ENCODE data around the gene SBNO1. TPM values are rescaled to one million over a fixed set of nuclear protein-coding genes. Genes with fewer than 3 reads are reported as not detected.

The SBNO1 gene
- total RNA-seq, 2 experiments from 2014 or later, result 55.9 to 58.6 TPM

DNA sequence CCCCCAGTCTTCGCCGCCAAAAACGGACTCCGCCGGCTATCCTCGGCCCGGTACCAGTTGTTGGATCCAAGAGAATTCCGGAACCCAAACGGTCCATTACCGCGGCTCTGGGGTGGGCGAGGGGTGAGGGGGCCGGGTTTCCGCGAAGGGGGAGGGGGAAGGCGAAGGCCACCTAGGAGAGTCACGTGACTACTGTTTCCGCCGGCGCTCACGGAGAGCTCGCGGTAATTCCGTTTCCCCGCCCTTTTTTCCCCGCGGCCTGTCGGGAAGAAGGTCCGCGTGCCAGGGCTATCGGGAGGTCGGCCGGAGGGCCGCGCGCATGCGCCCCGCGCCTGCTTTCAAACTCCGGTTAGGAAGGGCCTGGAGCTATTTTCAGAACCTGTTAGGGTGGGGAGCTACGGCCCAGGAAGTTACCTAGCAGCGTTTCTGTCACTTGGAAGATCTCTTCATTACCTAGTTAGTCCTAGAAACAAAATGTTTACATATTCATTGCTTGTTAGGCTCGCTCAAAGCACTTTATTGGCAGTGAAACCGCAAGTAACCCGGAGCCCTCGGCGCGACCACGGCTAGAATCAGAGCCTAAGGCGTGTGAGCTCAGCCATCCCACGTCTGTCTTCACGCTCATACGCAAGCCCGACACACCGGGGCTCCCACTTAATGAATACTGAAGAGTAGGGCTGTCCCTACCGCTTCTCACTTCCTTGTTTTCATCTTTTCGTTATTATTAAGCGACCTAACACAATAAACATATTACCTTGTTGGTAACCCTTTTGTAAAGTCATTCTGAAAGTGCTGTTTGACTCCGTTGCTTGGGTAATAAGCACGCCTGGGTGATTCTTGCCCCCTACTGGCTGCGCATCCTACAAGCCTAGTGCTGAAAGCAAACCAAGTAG lies 624 bp upstream of the SBNO1 start:
- CTCF ChIA-PET, result interaction anchor here (0.5 to 2.7 kb wide), 12 partner anchors 9 to 237 kb away, joined by 3 to 22 read pairs (median 4); partner anchors contain the start of genes KMT5A, MPHOSPH9 and MTRFR

DNA sequence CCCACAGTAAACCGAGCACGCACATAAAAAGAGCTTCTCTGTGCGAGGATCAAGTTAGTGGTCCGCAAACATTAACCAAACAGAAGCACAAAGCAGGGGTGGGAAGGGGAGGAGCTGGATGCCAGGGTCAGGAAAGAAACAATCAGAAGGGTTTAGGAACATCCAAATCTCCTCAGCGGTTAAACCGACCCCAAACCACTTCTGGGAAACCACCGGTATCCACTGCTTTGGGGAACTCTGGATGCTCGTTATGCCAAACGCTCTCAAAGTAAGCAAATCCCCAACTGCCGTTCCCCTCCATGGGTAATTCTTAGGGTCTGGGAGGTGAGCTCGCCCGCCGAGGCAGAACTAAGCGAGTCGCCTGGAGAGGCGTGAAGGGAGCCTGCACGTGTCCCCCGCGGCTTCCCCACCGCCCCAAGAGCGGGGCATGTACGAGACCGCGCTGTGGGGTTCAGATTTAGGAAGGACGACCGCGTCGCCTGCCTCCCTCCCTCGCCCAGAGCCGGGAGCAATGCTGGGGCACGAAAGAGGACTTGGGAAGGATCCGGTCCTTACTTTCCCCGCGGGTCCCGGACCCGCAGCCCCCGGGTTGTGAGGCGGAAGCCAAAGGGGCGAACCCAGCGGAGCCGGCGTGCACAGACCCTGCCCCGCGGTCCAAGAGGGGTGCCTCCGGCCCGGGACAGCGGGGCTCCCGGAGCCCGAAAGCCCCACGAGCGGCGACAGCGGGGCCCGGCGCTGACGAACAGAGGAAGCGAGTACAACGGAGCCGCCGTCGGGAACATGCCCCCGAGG lies 711 bp downstream of the SBNO1 start:
- POLR2A ChIA-PET, result interaction anchor here (0.6 to 2.6 kb wide), 4 partner anchors 20 to 207 kb away, joined by 3 to 16 read pairs (median 6); partner anchors contain the start of genes KMT5A and RILPL2

More for the DNA sequence above, 624 bp upstream of the SBNO1 start:
- POLR2A ChIA-PET, result interaction anchor here (0.6 to 2.6 kb wide), 12 partner anchors 18 to 530 kb away, joined by 3 to 16 read pairs (median 4); partner anchors contain the start of genes ATP6V0A2, KMT5A, MPHOSPH9 and MTRFR

DNA sequence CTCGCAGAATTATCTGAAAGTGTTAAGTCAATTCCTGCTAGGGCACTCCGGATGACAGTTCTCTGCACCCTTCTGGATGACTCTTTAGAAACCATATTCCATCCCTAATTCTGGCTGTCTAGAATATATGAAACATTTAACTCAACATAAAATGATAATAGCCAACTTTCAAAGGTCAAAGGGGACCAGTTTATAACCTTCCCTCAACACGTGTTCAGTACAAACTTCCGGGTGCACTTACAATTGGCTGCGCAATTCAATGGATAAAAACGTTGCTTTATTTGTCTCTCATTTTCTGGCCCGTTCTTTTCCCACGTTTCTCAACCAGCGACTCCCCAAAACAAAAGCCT lies 1.3 kb downstream of the SBNO1 start:
- ChIA-PET CTCF (interaction anchor here (1.1 to 1.3 kb wide), 2 partner anchors 14 to 25 kb away, joined by 3 to 4 read pairs; no protein-coding TSS in a partner anchor), POLR2A (interaction anchor here (1.0 kb wide), 1 partner anchor 73 kb away, joined by 3 read pairs; the partner anchor contains the start of gene RILPL2)

More for the DNA sequence above, 711 bp downstream of the SBNO1 start:
- CTCF ChIA-PET, result interaction anchor here (1.1 to 2.7 kb wide), 3 partner anchors 15 to 24 kb away, joined by 3 to 22 read pairs (median 4); partner anchors contain the start of gene KMT5A

DNA sequence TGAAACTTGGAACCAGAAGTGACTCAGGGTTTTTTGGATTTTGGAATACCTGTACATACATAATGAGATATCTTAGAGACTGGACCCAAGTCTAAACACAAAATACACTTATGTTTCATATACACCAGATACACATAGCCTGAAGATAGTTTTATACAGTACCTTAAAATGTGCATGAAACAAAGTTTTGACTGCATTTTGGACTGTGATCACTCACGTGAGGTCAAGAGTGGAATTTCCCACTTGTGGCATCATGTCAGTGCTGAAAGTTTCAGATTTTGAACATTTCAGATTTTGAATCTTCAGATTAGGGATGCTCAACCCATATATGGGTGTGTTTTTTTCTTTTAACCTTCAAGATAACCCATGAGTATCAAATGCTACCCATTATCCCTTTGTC lies 6.6 kb downstream of the SBNO1 start:
- ChIA-PET CTCF (no interaction called here), POLR2A (no interaction called here)

DNA sequence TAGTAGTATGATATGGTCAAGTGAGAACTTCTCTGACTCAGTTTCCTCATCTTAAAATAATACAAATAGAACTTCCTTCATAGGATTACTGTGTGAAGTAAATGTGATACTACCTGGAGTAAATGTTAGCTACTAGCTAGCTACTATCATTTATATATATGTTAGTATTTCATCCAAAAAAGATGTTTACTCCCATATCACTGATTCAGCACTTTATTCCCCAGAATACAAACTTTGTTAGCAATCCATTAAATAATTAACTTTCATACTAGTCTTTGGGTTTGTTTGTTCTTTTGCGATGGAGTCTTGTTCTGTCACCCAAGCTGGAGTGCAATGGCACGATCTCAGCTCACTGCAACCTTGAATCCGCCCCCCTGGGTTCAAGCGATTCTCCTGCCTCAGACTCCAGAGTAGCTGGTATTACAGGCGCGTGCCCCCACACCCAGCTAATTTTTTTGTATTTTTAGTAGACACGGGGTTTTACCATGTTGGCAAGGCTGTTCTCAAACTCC lies 8.4 kb downstream of the SBNO1 start:
- ChIA-PET POLR2A (no interaction called here), CTCF (interaction anchor here (0.6 to 1.4 kb wide), 2 partner anchors 9 to 119 kb away, joined by 3 to 7 read pairs; partner anchors contain the start of gene SBNO1)

DNA sequence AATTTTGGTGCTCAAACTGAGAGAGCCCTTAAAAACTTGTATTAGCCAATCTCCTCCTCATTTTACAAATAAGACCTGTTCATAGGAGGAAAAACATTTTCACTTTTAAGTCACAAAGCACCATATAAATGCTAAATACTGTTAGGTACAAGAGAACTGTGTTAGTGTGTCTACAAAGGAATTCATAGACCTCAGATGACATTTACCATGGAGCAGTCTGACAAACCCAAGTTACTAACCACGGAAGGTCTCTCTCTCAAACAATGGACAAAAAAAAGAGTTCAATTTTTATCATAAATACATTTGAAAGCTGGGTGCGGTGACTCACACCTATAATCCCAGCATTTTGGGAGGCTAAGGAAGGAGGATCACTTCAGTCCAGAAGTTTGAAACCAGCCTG lies 10.0 kb downstream of the SBNO1 start:
- POLR2A ChIA-PET, result interaction anchor here (0.9 kb wide), 1 partner anchor 107 kb away, joined by 4 read pairs; no protein-coding TSS in a partner anchor
- CTCF ChIA-PET, result no interaction called here

DNA sequence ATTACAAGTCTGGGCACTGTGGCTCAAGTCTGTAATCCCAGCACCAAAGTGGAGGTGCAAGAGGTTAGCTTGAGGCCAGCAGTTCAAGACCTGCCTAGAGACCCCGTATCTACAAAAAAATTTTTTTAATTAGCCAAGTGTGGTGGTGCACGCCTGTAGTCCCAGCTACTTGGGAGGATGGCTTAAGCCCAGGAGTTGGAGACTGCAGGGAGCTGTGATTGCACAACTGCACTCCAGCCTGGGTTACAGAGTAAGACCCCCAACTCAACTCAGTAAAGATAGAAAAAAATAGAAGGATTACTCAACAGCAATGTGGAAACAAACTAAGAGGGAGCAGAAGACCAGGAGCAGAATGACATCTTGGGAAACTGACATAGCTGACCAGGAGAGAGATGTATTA lies 13.3 kb downstream of the SBNO1 start:
- ChIA-PET CTCF (interaction anchor here (0.5 to 1.0 kb wide), 2 partner anchors 11 to 1015 kb away, joined by 3 to 4 read pairs; no protein-coding TSS in a partner anchor), POLR2A (no interaction called here)

DNA sequence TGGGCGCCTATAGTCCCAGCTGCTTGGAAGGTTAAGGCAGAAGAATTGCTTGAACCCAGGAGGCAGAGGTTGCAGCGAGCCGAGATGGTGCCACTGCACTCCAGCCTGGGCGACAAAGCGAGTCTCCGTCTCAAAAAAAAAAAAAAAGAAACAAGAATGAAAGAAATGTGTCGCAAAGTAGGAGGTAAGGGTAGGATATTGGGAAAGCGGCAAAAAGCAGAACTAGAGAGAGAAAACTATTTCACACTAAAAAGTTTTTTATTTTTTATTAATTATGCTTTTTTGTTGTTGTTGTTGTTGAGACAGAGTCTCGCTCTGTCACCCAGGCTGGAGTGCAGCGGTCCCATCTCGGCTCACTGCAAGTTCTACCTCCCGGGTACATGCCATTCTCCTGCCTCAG lies 17.7 kb downstream of the SBNO1 start:
- ChIA-PET CTCF (interaction anchor here (1.1 kb wide), 1 partner anchor 113 kb away, joined by 4 read pairs; no protein-coding TSS in a partner anchor), POLR2A (no interaction called here)

DNA sequence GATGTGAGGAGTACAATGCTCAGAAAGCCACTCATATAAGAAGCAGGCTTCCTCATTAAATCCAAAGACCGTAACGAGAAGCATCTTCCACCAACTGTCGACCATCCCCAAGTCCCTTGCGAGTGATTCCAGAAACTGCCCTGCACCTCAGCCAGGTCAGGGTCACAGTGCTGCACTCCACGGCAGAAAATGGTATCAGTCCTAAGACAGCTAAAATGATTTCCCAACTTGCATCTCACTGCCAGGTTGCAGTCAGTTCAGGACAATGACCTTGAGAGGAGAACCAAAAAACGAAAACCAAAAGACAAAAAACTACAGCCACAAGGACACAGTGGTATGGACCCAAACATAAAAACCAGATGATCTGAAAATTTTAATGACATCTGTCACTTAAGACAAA lies 20.6 kb downstream of the SBNO1 start:
- ChIA-PET CTCF (interaction anchor here (0.7 kb wide), 1 partner anchor 243 kb away, joined by 3 read pairs; no protein-coding TSS in a partner anchor), POLR2A (no interaction called here)

DNA sequence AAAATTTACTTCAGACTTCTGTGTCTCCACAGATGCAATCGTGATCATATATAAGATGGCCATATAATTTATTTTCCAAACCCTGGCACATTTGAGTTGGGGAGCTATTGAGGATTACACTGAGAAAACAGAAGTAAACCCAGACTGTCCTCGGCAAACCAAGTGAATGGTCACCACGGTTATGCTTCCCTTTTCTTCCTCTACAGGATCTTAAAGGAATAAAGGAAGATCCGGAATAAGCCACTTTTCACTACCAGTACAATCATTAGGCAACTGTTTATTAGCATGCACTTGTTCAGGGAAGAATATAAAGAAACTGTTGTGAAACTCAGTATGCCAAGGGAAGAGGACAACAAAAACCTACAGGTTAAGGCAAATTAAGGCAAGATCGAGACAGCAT lies 27.6 kb downstream of the SBNO1 start:
- ChIA-PET CTCF (no interaction called here), POLR2A (no interaction called here)

DNA sequence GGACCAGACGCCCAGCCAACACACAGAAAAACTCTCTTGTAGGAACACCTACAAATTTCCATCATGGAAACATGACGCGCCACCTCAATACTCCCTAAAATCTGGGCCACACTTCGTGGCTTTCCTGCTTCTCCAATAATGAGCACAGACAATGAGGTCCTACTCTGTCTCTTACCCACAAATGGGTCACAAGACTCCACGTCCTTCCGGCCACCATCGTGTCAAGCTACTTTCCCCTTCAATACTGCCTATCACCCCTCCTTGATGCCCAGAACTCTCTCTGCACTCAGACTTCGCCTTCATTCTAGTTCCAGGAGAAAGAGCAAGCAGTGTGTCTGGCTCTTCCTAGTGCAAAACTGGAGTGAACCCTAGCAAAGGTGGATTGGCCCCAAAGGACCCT lies 28.1 kb downstream of the SBNO1 start:
- CTCF ChIA-PET, result no interaction called here
- POLR2A ChIA-PET, result no interaction called here

DNA sequence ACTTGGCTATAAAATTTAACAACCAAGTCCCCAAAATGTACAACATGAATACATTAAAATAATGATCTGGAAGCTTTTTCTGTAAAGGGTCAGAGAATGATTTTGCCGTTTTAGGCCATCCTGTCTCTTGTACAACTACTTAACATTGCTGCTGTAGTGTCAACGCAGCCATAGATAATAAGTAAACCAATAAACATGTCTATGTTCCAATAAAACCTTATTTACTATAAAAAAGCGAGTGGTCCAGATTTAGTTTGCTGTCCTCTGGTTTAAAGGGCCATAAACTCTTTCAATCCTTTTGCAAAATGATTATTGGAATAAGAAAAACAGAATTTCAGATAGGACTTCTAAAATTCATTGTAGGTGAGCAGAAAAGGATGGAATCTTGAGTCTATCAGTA lies 29.2 kb downstream of the SBNO1 start:
- POLR2A ChIA-PET, result no interaction called here
- CTCF ChIA-PET, result no interaction called here

DNA sequence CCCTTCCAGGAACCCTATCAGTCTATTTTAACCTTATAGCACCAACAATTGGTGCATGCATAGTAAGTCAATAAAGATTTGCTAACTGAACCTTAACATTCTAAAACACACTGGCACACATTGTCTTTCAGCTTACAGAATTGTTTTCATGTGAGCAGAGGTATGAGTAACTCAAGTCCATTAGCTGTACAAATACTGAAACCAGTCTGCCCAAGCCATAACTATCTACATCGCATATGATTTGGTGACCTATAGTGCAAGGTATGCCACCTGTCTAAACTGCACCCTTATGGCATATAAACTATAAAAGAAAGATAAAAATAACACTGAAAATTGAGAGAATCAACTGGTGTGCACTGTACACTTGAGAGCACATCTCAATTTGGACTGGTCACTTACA lies 34.8 kb downstream of the SBNO1 start:
- CTCF ChIA-PET, result interaction anchor here (0.6 kb wide), 1 partner anchor 38 kb away, joined by 3 read pairs; no protein-coding TSS in a partner anchor
- POLR2A ChIA-PET, result no interaction called here

DNA sequence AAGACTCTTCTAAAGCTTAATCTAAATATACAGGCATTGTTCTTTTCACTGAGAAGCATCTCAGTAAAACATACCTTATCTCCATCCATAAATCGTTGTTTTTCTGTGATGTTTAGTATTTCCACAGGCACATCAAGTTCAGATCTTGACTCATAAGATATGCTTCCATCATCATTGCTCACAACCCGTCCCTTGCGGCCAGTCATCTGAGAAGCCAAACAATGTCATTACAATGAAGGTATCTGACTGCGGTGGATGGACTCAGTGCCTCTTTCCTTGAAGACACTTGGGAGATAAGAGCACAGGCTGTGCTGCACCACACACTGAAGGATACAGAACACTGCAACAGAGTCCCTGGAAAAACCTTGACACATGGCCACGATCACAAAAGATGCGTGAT lies 44.8 kb downstream of the SBNO1 start:
- CTCF ChIA-PET, result interaction anchor here (0.6 to 1.0 kb wide), 2 partner anchors 20 to 192 kb away, joined by 3 to 4 read pairs; no protein-coding TSS in a partner anchor
- POLR2A ChIA-PET, result no interaction called here

DNA sequence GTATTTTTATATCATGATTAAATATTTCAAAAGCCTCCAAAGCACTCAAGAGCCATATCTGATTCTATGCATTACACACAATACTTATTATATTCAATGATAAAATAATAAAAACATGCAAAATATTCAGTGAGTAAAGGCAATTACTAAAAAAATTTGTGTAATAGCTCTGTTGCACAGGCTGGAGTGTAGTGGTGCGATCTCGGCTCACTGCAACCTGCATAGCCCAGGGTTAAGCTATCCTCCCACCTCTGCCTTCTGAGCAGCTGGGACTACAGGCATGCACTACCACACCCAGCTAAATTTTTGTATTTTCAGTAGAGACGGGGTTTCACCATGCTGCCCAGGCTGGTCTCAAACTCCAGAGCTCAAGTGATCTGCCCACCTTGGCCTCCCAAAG lies 45.4 kb downstream of the SBNO1 start:
- POLR2A ChIA-PET, result interaction anchor here (0.5 kb wide), 1 partner anchor 319 kb away, joined by 4 read pairs; no protein-coding TSS in a partner anchor
- CTCF ChIA-PET, result interaction anchor here (0.6 to 1.0 kb wide), 2 partner anchors 21 to 191 kb away, joined by 3 to 4 read pairs; no protein-coding TSS in a partner anchor

DNA sequence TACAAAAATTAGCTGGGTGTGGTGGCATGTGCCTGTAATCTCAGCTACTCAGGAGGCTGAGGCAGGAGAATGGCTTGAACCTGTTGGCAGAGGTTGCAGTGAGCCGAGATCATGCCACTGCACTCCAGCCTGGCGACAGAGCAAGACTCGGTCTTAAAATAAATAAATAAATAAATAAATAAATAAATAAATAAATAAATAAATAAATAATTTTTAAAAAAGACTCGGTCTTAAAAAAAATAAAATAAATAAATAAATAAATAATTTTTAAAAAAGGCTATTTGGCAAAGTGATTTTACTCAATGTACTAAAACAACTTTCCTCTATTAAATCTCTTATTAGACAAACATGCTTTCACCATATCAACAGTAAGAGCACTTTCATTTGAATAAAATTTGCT lies 51.6 kb downstream of the SBNO1 start:
- CTCF ChIA-PET, result interaction anchor here (1.0 kb wide), 1 partner anchor 53 kb away, joined by 3 read pairs; no protein-coding TSS in a partner anchor
- POLR2A ChIA-PET, result interaction anchor here (0.6 kb wide), 1 partner anchor 1876 kb away, joined by 4 read pairs; no protein-coding TSS in a partner anchor

DNA sequence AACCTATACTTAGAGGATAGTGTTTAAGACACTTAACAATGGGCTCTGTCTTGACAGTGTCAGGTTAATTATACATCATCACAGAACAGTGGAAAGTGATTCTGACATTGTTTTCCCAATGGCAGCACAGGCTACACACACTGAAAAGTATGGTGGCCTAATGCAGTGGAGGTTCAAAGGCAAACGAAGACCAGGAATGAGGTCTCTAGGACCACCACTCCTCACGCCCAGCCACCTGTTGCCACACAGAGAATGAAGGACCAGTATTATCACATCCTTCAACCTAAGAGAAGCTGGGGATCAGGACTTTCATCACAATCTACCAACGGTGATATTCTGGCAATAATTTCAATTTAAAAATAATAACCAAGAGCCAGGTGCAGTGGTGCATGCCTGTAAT lies 58.4 kb downstream of the SBNO1 start:
- ChIA-PET CTCF (no interaction called here), POLR2A (interaction anchor here (0.7 kb wide), 1 partner anchor 82 kb away, joined by 9 read pairs; no protein-coding TSS in a partner anchor)

DNA sequence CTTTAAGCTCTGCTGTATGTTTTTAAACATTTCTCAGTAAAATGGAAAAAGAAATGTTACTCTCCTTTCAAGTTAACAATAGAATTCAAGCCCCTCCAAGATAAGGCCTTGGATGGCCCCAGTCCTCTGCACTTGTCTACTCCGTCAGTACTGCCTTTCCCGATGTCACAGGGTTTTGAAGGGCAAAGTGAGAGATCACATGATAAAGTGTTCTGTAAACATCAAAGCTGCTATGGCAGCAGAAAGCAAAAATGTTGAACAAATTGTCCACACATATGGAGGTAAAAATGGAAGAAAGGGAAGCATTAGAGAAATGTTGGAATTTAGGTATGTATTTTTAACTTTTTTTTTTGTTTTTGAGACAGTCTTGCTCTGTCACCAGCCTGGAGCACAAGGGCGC lies 59.5 kb downstream of the SBNO1 start:
- ChIA-PET POLR2A (interaction anchor here (0.6 kb wide), 1 partner anchor 21 kb away, joined by 3 read pairs; no protein-coding TSS in a partner anchor), CTCF (no interaction called here)

DNA sequence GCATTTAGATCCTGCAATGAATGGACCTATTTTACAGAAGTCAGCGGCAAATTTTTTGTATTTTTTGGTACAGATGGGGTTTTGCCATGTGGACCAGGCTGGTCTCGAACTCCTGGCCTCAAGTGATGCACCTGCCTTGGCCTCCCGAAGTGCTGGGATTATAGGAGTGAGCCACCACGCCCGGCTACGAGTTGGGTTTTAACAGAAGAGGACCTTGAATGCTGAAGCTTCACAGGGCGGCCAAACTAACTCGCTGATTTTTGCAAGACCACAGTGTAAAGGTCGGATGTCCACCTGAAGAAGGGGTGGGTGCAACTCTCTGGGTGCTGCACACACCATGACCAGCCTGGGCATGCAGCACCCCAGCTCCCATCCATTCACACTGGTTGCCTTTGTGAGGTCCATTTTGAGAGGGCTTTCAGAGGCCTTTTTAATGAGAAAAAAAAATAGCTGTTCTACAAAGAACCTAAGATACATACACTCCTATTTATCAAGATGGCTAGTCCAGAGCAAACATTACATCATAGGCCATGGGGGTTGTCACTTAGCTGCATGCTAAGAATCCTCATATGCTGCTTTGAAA lies 71.4 kb downstream of the SBNO1 start:
- ChIA-PET CTCF (interaction anchor here (1.2 kb wide), 1 partner anchor 9 kb away, joined by 4 read pairs; no protein-coding TSS in a partner anchor), POLR2A (no interaction called here)
